Measurements from ENCODE around the gene SRD5A1.

DNA sequence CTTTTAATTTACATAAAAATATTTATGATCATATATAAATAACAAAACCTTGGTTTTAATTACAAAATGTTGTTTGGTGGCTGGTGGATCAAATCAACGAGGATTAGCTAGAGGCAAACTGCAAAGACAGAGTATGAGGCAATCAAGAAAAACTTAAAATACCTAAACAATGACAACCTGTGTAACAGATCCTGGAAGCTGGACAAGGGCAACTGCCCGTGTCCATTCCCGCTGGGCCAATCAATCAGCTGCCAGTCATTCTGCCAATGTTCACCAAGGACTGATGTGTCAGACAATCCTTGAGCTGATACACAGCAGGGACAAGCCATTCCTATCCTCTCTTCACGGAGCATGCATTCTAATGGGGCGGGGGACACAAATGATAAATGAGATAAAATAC, 76.8 kb downstream of the SRD5A1 start:
- TF ChIP-seq, protein P1, sequence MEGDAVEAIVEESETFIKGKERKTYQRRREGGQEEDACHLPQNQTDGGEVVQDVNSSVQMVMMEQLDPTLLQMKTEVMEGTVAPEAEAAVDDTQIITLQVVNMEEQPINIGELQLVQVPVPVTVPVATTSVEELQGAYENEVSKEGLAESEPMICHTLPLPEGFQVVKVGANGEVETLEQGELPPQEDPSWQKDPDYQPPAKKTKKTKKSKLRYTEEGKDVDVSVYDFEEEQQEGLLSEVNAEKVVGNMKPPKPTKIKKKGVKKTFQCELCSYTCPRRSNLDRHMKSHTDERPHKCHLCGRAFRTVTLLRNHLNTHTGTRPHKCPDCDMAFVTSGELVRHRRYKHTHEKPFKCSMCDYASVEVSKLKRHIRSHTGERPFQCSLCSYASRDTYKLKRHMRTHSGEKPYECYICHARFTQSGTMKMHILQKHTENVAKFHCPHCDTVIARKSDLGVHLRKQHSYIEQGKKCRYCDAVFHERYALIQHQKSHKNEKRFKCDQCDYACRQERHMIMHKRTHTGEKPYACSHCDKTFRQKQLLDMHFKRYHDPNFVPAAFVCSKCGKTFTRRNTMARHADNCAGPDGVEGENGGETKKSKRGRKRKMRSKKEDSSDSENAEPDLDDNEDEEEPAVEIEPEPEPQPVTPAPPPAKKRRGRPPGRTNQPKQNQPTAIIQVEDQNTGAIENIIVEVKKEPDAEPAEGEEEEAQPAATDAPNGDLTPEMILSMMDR (conservative IDR thresholded peaks at IDR 0.05; ENCODE audit: low read depth, low read length) = no peak
- no peak for TF ChIP-seq EZH2phosphoT487 (IDR thresholded peaks at IDR 0.05; ENCODE audit: borderline replicate concordance, low read length)
